Gastroesophageal sphincter (tissue), 3 donors: ENCODE data around the gene LCE5A.

Experiments
- EP300 ChIP-seq: sonication (generic); formaldehyde crosslinking; IDR thresholded peaks from one replicate; pipeline ENCODE4 v1.6.1; 2017; ENCODE audit warnings: antibody characterized with exemption, mild to moderate bottlenecking
- POLR2A ChIP-seq, 2 donors: fragments of 450-650 bp; IDR thresholded peaks; one replicate each; pipeline ENCODE4 v1.6.1; 2017; ENCODE audit warnings: antibody characterized with exemption in 2 of 2, mild to moderate bottlenecking in 2 of 2, moderate library complexity in 1 of 2
- POLR2AphosphoS5 ChIP-seq: sonication (generic); formaldehyde crosslinking; IDR thresholded peaks from one replicate; pipeline ENCODE4 v1.6.1; 2017; ENCODE audit warnings: antibody characterized with exemption
- TF ChIP-seq, protein P1 (sequence below), 4 experiments: fragments of 200-600 bp in 2 of 4; fragments of 450-650 bp in 2 of 4; sonication (generic) in 1 of 4; IDR thresholded peaks; one replicate each; pipeline ENCODE4 v1.5.1; 2017 to 2019; ENCODE audit warnings: antibody characterized with exemption in 4 of 4, mild to moderate bottlenecking in 2 of 4, moderate library complexity in 2 of 4

DNA sequence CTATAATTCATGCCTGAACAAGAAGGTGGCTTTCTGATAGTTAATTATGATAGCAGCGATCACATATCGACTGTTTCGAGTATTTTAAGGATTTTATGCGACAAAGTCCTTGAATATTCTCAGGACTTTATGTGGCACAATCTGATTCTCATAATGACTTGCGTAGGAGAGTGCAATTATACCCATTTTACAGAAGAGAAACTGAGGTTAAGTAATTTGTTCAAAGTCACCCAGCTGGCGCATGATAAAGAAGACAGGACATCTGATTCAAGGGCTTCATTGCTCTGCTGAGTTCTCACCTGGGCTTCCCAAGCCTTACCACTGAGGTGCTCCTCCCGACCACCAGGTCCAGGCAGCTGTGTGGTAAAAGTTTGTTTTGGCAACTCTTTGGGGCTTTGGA is 5.5 kb downstream of the LCE5A start:
- TF ChIP-seq POLR2AphosphoS5 (no peak), EP300 (no peak), POLR2A (IDR thresholded peaks at IDR 0.05) (no peak)
- TF ChIP-seq, protein P1, sequence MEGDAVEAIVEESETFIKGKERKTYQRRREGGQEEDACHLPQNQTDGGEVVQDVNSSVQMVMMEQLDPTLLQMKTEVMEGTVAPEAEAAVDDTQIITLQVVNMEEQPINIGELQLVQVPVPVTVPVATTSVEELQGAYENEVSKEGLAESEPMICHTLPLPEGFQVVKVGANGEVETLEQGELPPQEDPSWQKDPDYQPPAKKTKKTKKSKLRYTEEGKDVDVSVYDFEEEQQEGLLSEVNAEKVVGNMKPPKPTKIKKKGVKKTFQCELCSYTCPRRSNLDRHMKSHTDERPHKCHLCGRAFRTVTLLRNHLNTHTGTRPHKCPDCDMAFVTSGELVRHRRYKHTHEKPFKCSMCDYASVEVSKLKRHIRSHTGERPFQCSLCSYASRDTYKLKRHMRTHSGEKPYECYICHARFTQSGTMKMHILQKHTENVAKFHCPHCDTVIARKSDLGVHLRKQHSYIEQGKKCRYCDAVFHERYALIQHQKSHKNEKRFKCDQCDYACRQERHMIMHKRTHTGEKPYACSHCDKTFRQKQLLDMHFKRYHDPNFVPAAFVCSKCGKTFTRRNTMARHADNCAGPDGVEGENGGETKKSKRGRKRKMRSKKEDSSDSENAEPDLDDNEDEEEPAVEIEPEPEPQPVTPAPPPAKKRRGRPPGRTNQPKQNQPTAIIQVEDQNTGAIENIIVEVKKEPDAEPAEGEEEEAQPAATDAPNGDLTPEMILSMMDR (IDR thresholded peaks at IDR 0.05) = no peak
